Fibroblast of lung (primary cell): ENCODE data around the gene DSC1. TPM values are rescaled to one million over a fixed set of nuclear protein-coding genes. Genes with fewer than 3 reads are reported as not detected.

Experiments
- DNase-seq, 2 donors: peaks; one replicate each; pipeline versions ENCODE4 v3.0.0 to v3.0.0-alpha.2; 2010; ENCODE audit warnings: low read depth in 2 of 2
- H2AFZ ChIP-seq: 2 replicates; pipeline ENCODE4 v1.5.1; 2012; ENCODE audit warnings: low read length, control low read depth, inconsistent platforms
- H3K27ac ChIP-seq: 2 replicates; pipeline ENCODE4 v1.5.1; 2011; ENCODE audit warnings: low read length, control low read depth; ENCODE audit not compliant: insufficient read depth
- H3K27me3 ChIP-seq: 2 replicates; pipeline ENCODE4 v1.5.1; 2011; ENCODE audit warnings: mild to moderate bottlenecking, low read length; ENCODE audit not compliant: control insufficient read depth, insufficient read depth
- H3K36me3 ChIP-seq: 2 replicates; pipeline ENCODE4 v1.5.1; 2011; ENCODE audit warnings: low read length; ENCODE audit not compliant: control insufficient read depth, insufficient read depth
- H3K4me1 ChIP-seq: 2 replicates; pipeline ENCODE4 v1.5.1; 2011; ENCODE audit warnings: low read length; ENCODE audit not compliant: control insufficient read depth, insufficient read depth; ENCODE audit errors: extremely low read depth
- H3K4me2 ChIP-seq: 2 replicates; pipeline ENCODE4 v1.5.1; 2011; ENCODE audit warnings: low read length, control low read depth; ENCODE audit not compliant: insufficient read depth; ENCODE audit errors: extremely low read depth
- H3K4me3 ChIP-seq, 4 experiments: fragments of 200-600 bp in 1 of 4; sonication (generic) in 1 of 4; replicated peaks in 1 of 4; 2 replicates each; pipeline ENCODE4 v1.5.1; 2011 to 2016; ENCODE audit warnings: low read length in 4 of 4, low read depth in 3 of 4, mild to moderate bottlenecking in 3 of 4, control low read depth in 2 of 4, inconsistent platforms in 1 of 4, mixed read lengths in 1 of 4; ENCODE audit not compliant: insufficient read depth in 1 of 4; ENCODE audit errors: control extremely low read depth in 1 of 4
- H3K79me2 ChIP-seq: 2 replicates; pipeline ENCODE4 v1.5.1; 2012; ENCODE audit warnings: mild to moderate bottlenecking, low read length, inconsistent platforms; ENCODE audit not compliant: control insufficient read depth, insufficient read depth
- H3K9ac ChIP-seq: 2 replicates; pipeline ENCODE4 v1.5.1; 2011; ENCODE audit warnings: mild to moderate bottlenecking, low read length, control low read depth; ENCODE audit not compliant: insufficient read depth
- H3K9me3 ChIP-seq: 2 replicates; pipeline ENCODE4 v1.5.1; 2012; ENCODE audit warnings: low read depth, low read length; ENCODE audit not compliant: control insufficient read depth, insufficient read depth
- H4K20me1 ChIP-seq: 2 replicates; pipeline ENCODE4 v1.5.1; 2011; ENCODE audit warnings: low read length; ENCODE audit not compliant: control insufficient read depth, insufficient read depth; ENCODE audit errors: extremely low read depth
- EZH2 ChIP-seq: IDR thresholded peaks from 2 replicates; pipeline ENCODE4 v1.5.1; 2012; ENCODE audit warnings: low read length, control low read depth, mild to moderate bottlenecking; ENCODE audit errors: missing control alignments
- polyA plus RNA-seq, 2 donors: library from polyadenylated mRNA; depleted of rRNA in 1 of 2; stranded (reverse) in 1 of 2; unstranded in 1 of 2; fragments of >200 nt; gene quantifications; 2 replicates each; pipeline ENCODE4 v1.2.1, GENCODE V29; 2011 to 2012; ENCODE audit warnings: missing spikeins in 1 of 2
- total RNA-seq: library from RNA; depleted of rRNA; stranded (reverse); fragments of >200 nt; gene quantifications from 2 replicates; pipeline ENCODE4 v1.2.1, GENCODE V29; 2014
- TF ChIP-seq, protein P1 (sequence below), 2 donors: IDR thresholded peaks in 1 of 2; conservative IDR thresholded peaks in 1 of 2; 1 replicate in 1 of 2; 2 replicates in 1 of 2; pipeline ENCODE4 v1.5.1; 2011 to 2012; ENCODE audit warnings: low read length in 2 of 2, control low read depth in 1 of 2, inconsistent platforms in 1 of 2, low read depth in 1 of 2, mild to moderate bottlenecking in 1 of 2

DSC1 gene
- total and polyA plus RNA-seq, 2 donors (not counting 1 experiment from before 2014, with no cell fraction given) = not detected

DNA sequence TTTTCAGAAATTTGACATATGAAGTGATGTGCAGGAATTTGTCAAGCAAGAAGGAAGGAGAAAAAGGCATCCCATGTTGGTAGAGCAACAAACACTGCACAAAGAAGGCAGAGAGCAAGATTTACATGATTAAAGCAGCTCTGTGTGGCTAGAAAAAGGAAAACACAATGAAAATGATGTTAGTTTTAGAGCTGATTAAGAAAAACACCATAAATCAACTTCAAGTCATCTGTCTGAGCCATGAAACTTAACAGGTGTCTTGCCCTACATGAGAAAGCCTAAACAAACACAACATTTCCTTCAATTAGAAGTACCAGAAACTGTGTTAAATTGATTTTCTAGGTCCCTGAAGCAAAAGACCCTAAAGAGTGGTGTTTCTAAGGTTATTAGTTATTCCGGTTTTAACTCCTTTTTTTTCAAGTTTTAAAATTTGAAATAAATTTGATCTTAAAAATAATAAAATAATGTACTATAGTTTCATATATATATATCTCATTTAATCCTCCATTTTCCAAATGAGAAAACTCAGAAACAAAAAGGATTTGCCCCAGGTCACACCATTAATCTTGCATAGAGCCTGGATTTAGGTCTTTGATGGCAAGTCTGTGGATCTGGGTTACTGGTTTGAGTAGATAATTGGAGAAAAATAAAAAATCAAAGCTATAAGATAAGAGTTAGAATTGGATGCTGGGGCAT, 8.6 kb upstream of the DSC1 start:
- Histone ChIP-seq H3K27me3 (no peaks in the 10 kb centered on the region), H3K36me3 (no peaks in the 10 kb centered on the region), H3K4me2 (no peak overlapping the region), H3K79me2 (no peaks in the 10 kb centered on the region), H4K20me1 (no peaks in the 10 kb centered on the region), H3K4me1 (no peaks in the 10 kb centered on the region), H3K27ac (no peak overlapping the region), H2AFZ (no peak overlapping the region), H3K9me3 (no peaks in the 10 kb centered on the region), H3K9ac (no peak overlapping the region), H3K4me3 (no peak overlapping the region)
- no peak for DNase-seq
- no peak for TF ChIP-seq EZH2
- TF ChIP-seq, protein P1, sequence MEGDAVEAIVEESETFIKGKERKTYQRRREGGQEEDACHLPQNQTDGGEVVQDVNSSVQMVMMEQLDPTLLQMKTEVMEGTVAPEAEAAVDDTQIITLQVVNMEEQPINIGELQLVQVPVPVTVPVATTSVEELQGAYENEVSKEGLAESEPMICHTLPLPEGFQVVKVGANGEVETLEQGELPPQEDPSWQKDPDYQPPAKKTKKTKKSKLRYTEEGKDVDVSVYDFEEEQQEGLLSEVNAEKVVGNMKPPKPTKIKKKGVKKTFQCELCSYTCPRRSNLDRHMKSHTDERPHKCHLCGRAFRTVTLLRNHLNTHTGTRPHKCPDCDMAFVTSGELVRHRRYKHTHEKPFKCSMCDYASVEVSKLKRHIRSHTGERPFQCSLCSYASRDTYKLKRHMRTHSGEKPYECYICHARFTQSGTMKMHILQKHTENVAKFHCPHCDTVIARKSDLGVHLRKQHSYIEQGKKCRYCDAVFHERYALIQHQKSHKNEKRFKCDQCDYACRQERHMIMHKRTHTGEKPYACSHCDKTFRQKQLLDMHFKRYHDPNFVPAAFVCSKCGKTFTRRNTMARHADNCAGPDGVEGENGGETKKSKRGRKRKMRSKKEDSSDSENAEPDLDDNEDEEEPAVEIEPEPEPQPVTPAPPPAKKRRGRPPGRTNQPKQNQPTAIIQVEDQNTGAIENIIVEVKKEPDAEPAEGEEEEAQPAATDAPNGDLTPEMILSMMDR (conservative IDR thresholded peaks at IDR 0.05 in 1 of 2, IDR thresholded peaks at IDR 0.05 in 1 of 2; ENCODE audit: low read depth in 1 of 2, low read length in 2 of 2) = no peak

DNA sequence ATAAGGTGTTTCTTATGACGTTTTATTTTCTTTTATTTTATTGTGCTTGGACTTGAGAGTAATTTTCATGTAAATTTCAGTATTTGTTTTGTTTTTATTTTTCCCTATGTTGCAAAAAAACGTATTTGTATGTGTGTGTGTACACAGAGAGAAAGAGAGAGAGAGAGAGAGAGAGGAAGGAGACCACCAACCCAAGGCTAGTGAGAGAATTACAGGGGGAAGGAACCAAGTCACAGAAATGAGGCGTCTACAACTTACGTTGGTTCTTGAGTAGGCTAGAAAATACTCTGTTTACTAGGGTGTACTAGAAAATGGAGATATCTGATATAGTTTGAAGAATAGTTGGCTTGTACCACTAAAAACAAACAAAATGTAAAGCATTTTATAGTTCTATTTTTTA, 7.7 kb upstream of the DSC1 start:
- Histone ChIP-seq H3K4me1 (no peaks in the 10 kb centered on the region), H3K9ac (no peak overlapping the region), H3K79me2 (no peaks in the 10 kb centered on the region), H3K4me2 (no peak overlapping the region), H2AFZ (no peak overlapping the region), H3K27ac (no peak overlapping the region), H3K9me3 (no peaks in the 10 kb centered on the region), H4K20me1 (no peaks in the 10 kb centered on the region), H3K4me3 (no peak overlapping the region), H3K36me3 (no peaks in the 10 kb centered on the region), H3K27me3 (no peaks in the 10 kb centered on the region)
- TF ChIP-seq EZH2 = no peak
- TF ChIP-seq, protein P1 (conservative IDR thresholded peaks at IDR 0.05 in 1 of 2, IDR thresholded peaks at IDR 0.05 in 1 of 2; ENCODE audit: low read depth in 1 of 2, low read length in 2 of 2) = no peak
- no peak for DNase-seq

DNA sequence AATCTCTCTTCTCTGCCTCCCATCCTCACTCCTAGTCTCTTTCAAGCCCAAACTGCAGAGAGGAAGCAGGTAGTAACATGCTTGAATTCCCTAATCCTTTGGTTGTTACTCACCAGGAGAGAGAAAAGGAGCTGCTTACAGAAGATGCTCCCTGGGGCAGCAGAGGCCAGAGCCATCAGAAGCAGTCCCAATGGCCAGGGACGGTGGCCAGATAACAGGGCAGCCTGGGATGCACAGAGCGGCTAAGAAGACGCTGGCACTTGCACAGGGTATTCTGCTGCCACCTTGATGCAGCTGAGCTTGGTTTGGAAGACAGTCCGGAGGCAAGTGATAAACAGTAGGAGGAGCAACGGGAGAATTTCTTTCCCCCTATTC, 250 bp downstream of the DSC1 start:
- Histone ChIP-seq H3K4me1 (no peaks in the 10 kb centered on the region), H3K36me3 (no peaks in the 10 kb centered on the region), H3K4me3 (no peak overlapping the region), H3K27ac (no peak overlapping the region), H3K27me3 (no peaks in the 10 kb centered on the region), H3K79me2 (no peaks in the 10 kb centered on the region), H3K4me2 (no peak overlapping the region), H2AFZ (no peak overlapping the region), H3K9me3 (no peaks in the 10 kb centered on the region), H3K9ac (no peak overlapping the region), H4K20me1 (no peaks in the 10 kb centered on the region)
- TF ChIP-seq, protein P1 (conservative IDR thresholded peaks at IDR 0.05 in 1 of 2, IDR thresholded peaks at IDR 0.05 in 1 of 2; ENCODE audit: low read depth in 1 of 2, low read length in 2 of 2) = no peak
- no peak for TF ChIP-seq EZH2
- no peak for DNase-seq
